ENCODE data around the gene MIPOL1. TPM values are rescaled to one million over a fixed set of nuclear protein-coding genes. Genes with fewer than 3 reads are reported as not detected.

Gene MIPOL1
- total RNA-seq, 3 donors from 2014 or later (not counting 1 experiment from before 2014, with no cell fraction given) = not detected

GRCh38 chr14:37596790-37597472 is 399.2 kb downstream of the MIPOL1 start:
- intact Hi-C loops (cut with micrococcal nuclease) = no loop called here
- Mint-ChIP-seq H3K36me3 (peaks cover 12% of the 10 kb centered on the region), H3K9me3 (peaks cover 0 to 2% of the 10 kb centered on the region in 2 donors), H3K4me1 (peaks cover 0 to 14% of the 10 kb centered on the region in 2 donors), H3K27ac (no peak overlapping the region), H3K27me3 (ENCODE audit: low read depth in 2 of 2) (peaks cover 55 to 64% of the 10 kb centered on the region in 2 donors), H3K4me3 (peak overlapping the region; percentile 7)
- Histone ChIP-seq H3K9me3 (ENCODE audit: control insufficient read depth, insufficient read depth, low read length) (peaks cover 20% of the 10 kb centered on the region), H3K27me3 (ENCODE audit: control insufficient read depth, insufficient read depth, low read length) (peaks cover 75% of the 10 kb centered on the region), H3K27ac (ENCODE audit: low read length) (no peak overlapping the region), H3K36me3 (ENCODE audit: control insufficient read depth, insufficient read depth, low read length) (no peaks in the 10 kb centered on the region), H3K4me3 (ENCODE audit: low read length) (no peak overlapping the region), H3K4me1 (ENCODE audit: control insufficient read depth, insufficient read depth, low read length) (peaks cover 22% of the 10 kb centered on the region)
- ATAC-seq (no peak), DNase-seq (no peak)
- 26% methylated on average over 4 of the region's 7 CpGs for WGBS (ENCODE audit: insufficient coverage)
- TF ChIP-seq, protein P1, sequence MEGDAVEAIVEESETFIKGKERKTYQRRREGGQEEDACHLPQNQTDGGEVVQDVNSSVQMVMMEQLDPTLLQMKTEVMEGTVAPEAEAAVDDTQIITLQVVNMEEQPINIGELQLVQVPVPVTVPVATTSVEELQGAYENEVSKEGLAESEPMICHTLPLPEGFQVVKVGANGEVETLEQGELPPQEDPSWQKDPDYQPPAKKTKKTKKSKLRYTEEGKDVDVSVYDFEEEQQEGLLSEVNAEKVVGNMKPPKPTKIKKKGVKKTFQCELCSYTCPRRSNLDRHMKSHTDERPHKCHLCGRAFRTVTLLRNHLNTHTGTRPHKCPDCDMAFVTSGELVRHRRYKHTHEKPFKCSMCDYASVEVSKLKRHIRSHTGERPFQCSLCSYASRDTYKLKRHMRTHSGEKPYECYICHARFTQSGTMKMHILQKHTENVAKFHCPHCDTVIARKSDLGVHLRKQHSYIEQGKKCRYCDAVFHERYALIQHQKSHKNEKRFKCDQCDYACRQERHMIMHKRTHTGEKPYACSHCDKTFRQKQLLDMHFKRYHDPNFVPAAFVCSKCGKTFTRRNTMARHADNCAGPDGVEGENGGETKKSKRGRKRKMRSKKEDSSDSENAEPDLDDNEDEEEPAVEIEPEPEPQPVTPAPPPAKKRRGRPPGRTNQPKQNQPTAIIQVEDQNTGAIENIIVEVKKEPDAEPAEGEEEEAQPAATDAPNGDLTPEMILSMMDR (IDR thresholded peaks at IDR 0.05) = no peak

DNA sequence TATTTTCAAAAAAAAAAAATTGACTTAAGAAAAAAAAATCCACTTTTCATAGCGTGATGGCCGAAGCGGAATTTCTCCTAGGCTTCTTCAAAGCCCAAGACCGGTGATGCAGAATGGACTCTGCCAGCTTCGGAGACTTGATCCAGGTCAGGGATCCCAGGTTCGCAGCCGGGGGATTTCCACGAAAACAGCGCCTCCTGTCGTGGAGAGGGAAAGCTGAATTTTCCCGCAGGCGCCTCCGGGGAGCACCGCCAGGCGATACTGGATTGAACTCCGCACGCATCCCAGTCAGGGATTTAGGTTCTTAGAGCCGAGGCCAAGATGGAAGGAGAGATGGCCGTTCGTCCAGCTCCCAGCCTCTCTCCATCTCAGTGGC is 399.8 kb downstream of the MIPOL1 start:
- Mint-ChIP-seq H3K27me3 (ENCODE audit: low read depth in 2 of 2) (peaks cover 52 to 60% of the 10 kb centered on the region in 2 donors), H3K27ac (no peak overlapping the region), H3K4me3 (no peak overlapping the region), H3K36me3 (peaks cover 12% of the 10 kb centered on the region), H3K4me1 (peaks cover 0 to 14% of the 10 kb centered on the region in 2 donors), H3K9me3 (peaks cover 0 to 2% of the 10 kb centered on the region in 2 donors)
- H3K4me3 ChIP-seq (ENCODE audit: low read length) = no peak overlapping the region
- DNase-seq = no peak
- 10% methylated on average over 20 of the region's 20 CpGs for WGBS (ENCODE audit: insufficient coverage)
- peaks cover 18% of the 10 kb centered on the region for H3K9me3 ChIP-seq (ENCODE audit: control insufficient read depth, insufficient read depth, low read length)
- peaks cover 22% of the 10 kb centered on the region for H3K4me1 ChIP-seq (ENCODE audit: control insufficient read depth, insufficient read depth, low read length)
- no peak for ATAC-seq
- no peak overlapping the region for H3K27ac ChIP-seq (ENCODE audit: low read length)
- H3K27me3 ChIP-seq (ENCODE audit: control insufficient read depth, insufficient read depth, low read length) = peaks cover 78% of the 10 kb centered on the region
- intact Hi-C loops (cut with micrococcal nuclease) = no loop called here
- TF ChIP-seq, protein P1 (IDR thresholded peaks at IDR 0.05) = no peak
- H3K36me3 ChIP-seq (ENCODE audit: control insufficient read depth, insufficient read depth, low read length) = no peaks in the 10 kb centered on the region

- Mint-ChIP-seq H3K4me1 (peaks cover 0 to 14% of the 10 kb centered on the region in 2 donors), H3K27ac (no peak overlapping the region), H3K36me3 (peaks cover 12% of the 10 kb centered on the region), H3K27me3 (ENCODE audit: low read depth in 2 of 2) (peaks cover 49 to 60% of the 10 kb centered on the region in 2 donors), H3K9me3 (peaks cover 0 to 2% of the 10 kb centered on the region in 2 donors), H3K4me3 (peak overlapping the region; percentile 35)
- WGBS (ENCODE audit: insufficient coverage) = 8% methylated on average over 50 of the region's 50 CpGs
- H3K27ac ChIP-seq (ENCODE audit: low read length) = no peak overlapping the region
- H3K9me3 ChIP-seq (ENCODE audit: control insufficient read depth, insufficient read depth, low read length) = peaks cover 14% of the 10 kb centered on the region
- no peaks in the 10 kb centered on the region for H3K36me3 ChIP-seq (ENCODE audit: control insufficient read depth, insufficient read depth, low read length)
- no peak overlapping the region for H3K4me3 ChIP-seq (ENCODE audit: low read length)
- intact Hi-C loops (cut with micrococcal nuclease) = no loop called here
- peaks cover 76% of the 10 kb centered on the region for H3K27me3 ChIP-seq (ENCODE audit: control insufficient read depth, insufficient read depth, low read length)
- DNase-seq (no peak), ATAC-seq (no peak)
- peaks cover 22% of the 10 kb centered on the region for H3K4me1 ChIP-seq (ENCODE audit: control insufficient read depth, insufficient read depth, low read length)
- TF ChIP-seq, protein P1 (IDR thresholded peaks at IDR 0.05) = no peak
These were observed 400.4 kb downstream of the MIPOL1 start for GRCh38 chr14:37597914-37598746.
